Measurements from ENCODE around the gene LZTR1.

GRCh38 chr22:20951151-20951931 lies 30.8 kb upstream of the LZTR1 start:
- TF ChIP-seq CTCF (IDR thresholded peaks at IDR 0.05; ENCODE audit: poor library complexity): no peak
- TF ChIP-seq EZH2 (IDR thresholded peaks at IDR 0.05; ENCODE audit: borderline replicate concordance): no peak
- TF ChIP-seq EZH2phosphoT487 (IDR thresholded peaks at IDR 0.05; ENCODE audit: low read depth, severe bottlenecking, unreplicated experiment): no peak

All from hepatocyte (in vitro differentiated cells).